Activated CD8-positive, alpha-beta memory T cell treated with anti-CD3 and anti-CD28 coated beads, Interleukin-2, amount 50 U/mL, for 48 hours (primary cell): ENCODE results near the gene FER1L5.
"Not testable (repeated sequence)": the region's sequence is repeated elsewhere in the genome, so short reads cannot be mapped to it uniquely, and the experiment has no call there.

Source experiments
- DNase-seq: peaks from one replicate; pipeline ENCODE4 v3.0.0-alpha.2; 2020

FER1L5 gene

GRCh38 chr2:96637385-96638143 is 5.0 kb upstream of the FER1L5 start:
- peak; percentile 87 for DNase-seq

- DNase-seq = peak; percentile 96
These were observed 4.1 kb upstream of the FER1L5 start, which contains the start of gene KANSL3 for GRCh38 chr2:96638144-96639121. TSS of gene KANSL3 (minus strand) at chr2:96638312. CDS start at chr2:96637135, 1,177 bp downstream.

GRCh38 chr2:96647681-96648080 is 5.1 kb downstream of the FER1L5 start:
- DNase-seq = no peak

- DNase-seq = no peak
These were observed 5.9 kb downstream of the FER1L5 start for GRCh38 chr2:96648306-96648930.

- no peak for DNase-seq
These were observed 6.8 kb downstream of the FER1L5 start for GRCh38 chr2:96649342-96649741.

- no peak for DNase-seq
These were observed 9.2 kb downstream of the FER1L5 start for GRCh38 chr2:96651793-96652192.

GRCh38 chr2:96654791-96655190 is 12.2 kb downstream of the FER1L5 start:
- not testable (repeated sequence) for DNase-seq

- DNase-seq = no peak
These were observed 13.0 kb downstream of the FER1L5 start for GRCh38 chr2:96655526-96655925.

GRCh38 chr2:96656540-96656939 is 14.0 kb downstream of the FER1L5 start:
- no peak for DNase-seq

GRCh38 chr2:96661324-96661723 is 18.8 kb downstream of the FER1L5 start:
- DNase-seq = no peak

- no peak for DNase-seq
These were observed 19.8 kb downstream of the FER1L5 start for GRCh38 chr2:96662360-96662759.

- DNase-seq = no peak
These were observed 20.6 kb downstream of the FER1L5 start for GRCh38 chr2:96663177-96663576.

- no peak for DNase-seq
These were observed 21.3 kb downstream of the FER1L5 start for GRCh38 chr2:96663829-96664228.

- no peak for DNase-seq
These were observed 21.9 kb downstream of the FER1L5 start for GRCh38 chr2:96664366-96664925.

- DNase-seq = no peak
These were observed 22.6 kb downstream of the FER1L5 start for GRCh38 chr2:96665083-96665569.

- DNase-seq = not testable (repeated sequence)
These were observed 23.2 kb downstream of the FER1L5 start for GRCh38 chr2:96665717-96666116.

GRCh38 chr2:96668771-96669170 is 26.2 kb downstream of the FER1L5 start:
- DNase-seq = no peak

GRCh38 chr2:96669539-96670215 is 27.1 kb downstream of the FER1L5 start:
- DNase-seq = no peak

GRCh38 chr2:96679848-96680247 is 37.3 kb downstream of the FER1L5 start:
- no peak for DNase-seq

GRCh38 chr2:96680561-96681141 is 38.1 kb downstream of the FER1L5 start:
- no peak for DNase-seq

- no peak for DNase-seq
These were observed 39.0 kb downstream of the FER1L5 start for GRCh38 chr2:96681540-96681939.

GRCh38 chr2:96683307-96683706 is 40.7 kb downstream of the FER1L5 start:
- no peak for DNase-seq
